NCI-H774 (cell line): Measurements from ENCODE around the gene ZBTB44.
"Not testable (repeated sequence)": the region's sequence is repeated elsewhere in the genome, so short reads cannot be mapped to it uniquely, and the experiment has no call there.

Source experiments
- DNase-seq: peaks from one replicate; lab custom pipeline; 2025; lab: John Stamatoyannopoulos, UW

Gene ZBTB44

GRCh38 chr11:130249371-130249770 is 65.3 kb downstream of the ZBTB44 start:
- DNase-seq, result no peak

DNA sequence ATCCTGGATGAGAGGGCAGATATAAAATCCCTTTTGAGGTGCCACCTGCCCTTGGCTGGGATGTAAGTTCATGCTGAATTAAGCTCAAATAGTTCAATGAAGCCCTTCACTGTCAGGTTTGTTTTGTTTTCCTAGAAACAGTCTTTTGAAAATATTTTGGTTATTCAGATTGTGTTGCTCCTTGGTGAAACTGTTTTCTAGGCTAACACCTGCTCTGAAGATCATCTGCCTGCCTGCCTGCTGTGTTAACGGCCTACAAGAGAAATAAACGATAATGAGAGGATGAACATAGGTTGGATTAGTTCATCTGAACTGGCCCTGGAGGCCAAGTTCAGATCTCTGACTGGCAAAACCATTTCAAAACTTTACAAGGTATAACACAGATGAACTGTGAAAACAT is 67.4 kb downstream of the ZBTB44 start:
- no peak for DNase-seq

- no peak for DNase-seq
Observed at GRCh38 chr11:130246738-130247137, 68.0 kb downstream of the ZBTB44 start.

- no peak for DNase-seq
Observed at GRCh38 chr11:130246270-130246669, 68.4 kb downstream of the ZBTB44 start.

DNA sequence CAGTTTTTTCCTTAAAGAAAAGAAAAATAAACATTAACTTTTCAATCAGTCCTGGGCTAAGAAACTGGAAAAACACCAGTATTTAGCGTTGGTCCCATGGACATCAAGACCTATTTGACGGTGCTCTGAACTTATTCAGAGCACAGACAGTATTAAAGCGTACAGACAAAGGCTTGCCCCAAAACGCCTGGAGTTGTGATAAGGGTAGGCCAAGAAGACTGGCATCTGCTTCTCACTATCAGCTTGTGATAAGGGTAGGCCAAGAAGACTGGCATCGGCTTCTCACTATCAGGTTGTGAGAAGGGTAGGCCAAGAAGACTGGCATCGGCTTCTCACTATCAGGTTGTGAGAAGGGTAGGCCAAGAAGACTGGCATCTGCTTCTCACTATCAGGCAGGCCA is 69.3 kb downstream of the ZBTB44 start:
- not testable (repeated sequence) for DNase-seq

- DNase-seq, result no peak
Observed at GRCh38 chr11:130244848-130245247, 69.9 kb downstream of the ZBTB44 start.

- no peak for DNase-seq
Observed at GRCh38 chr11:130243816-130244215, 70.9 kb downstream of the ZBTB44 start.

DNA sequence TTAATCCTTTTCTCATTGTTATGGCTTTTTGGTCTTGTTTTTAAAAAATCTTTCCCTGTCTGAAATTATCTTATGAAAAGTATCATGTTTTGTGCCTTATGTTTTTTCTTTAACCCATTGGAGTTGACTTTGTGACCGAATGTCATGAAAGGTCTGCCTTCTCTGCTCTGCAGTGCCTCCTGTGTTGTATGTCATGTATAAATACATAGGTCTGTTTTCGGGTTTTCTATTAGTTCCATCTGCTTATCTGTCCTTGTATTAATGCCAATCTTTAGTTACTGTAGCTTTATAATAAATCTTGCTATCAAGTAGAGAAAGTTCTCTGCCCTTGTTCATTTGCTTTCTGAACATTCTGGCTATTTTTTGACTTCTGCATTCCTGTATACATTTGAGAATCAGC is 73.0 kb downstream of the ZBTB44 start:
- DNase-seq, result no peak

DNA sequence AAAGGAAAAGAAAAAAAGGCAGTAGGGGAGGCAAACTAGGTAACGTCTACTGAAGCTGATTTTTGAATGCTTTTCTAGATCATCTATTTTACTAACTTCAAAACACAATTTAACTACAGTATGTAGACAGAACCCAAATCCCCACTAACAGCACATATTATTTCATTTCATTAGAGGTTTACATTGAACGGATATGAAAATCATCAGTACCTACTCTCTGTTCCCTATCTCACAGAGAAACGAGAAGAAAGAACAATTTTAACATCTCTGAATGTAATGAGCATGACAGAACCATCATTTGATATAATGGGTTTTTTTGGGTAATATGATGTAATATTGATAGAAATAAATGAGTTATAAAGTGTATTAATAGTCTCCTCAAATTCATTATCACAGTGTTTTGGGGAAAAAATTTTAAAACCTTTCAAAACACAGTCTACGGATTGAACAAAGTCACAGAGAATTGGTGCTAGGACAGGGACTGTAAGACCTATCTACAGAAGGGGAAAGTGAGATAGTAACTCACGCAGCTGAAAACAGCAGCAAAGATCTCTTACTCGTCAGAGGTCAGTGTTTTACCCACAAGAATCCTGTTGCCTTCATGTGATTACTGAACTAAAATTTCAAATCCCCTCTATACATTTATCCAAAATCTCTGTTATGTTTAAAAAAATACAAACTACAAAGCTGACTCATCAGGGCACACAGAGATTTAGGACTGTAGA is 77.3 kb downstream of the ZBTB44 start:
- no peak for DNase-seq

- DNase-seq, result no peak
Observed at GRCh38 chr11:130234315-130234714, 80.4 kb downstream of the ZBTB44 start.

DNA sequence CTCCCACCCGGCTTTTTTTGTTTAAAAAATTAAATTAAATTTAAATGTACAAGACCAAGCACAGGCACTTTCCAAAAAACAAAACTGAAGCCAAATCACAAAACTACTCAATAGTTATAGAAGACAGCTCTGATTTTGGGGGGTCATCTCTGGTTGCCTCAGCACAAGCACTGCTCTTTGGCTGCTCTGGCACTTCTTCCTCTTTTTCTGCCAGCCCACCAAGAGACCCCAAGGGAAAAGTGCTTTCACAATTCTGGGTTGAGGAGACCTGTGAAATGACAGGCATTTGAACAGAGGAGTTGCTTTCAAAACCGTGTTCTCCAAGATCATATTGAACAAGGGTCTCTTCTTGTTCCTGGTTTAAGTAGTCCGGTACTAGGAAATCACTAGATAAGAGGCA is 80.8 kb downstream of the ZBTB44 start:
- DNase-seq, result not testable (repeated sequence)

- DNase-seq, result not testable (repeated sequence)
Observed at GRCh38 chr11:130233486-130233885, 81.2 kb downstream of the ZBTB44 start.

GRCh38 chr11:130227373-130227772 is 87.3 kb downstream of the ZBTB44 start:
- no peak for DNase-seq

DNA sequence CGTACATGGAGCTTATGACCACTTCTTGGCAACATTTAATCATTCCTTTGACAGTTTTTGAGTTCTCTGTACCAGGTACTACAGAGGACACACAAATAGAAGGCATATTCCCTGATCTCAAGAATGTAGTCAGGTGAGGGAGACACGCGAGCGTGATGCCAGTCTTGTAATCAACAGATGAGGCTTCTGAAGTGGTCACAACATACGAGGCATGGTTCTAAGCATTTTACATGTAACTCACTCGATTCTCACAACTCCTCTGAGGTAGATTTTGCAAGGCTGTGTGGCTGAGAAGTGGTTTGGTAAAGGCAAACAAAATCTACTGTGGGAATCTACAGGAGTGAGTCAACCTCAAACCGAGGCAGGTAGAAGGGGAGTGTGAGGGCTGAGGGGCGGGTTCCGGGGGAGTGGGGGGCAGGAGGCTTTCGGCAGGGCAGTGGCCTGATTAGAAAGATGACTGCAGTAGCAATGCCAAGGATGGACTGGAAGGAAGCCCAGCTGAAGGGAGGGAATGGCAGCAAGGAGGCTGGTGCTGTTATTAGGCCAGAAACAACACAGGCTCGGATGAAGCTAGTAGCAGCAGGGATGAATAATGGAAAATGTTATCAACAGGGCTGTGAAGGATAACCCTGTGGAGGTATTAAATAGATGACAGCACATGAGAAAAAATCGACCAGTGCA is 91.3 kb downstream of the ZBTB44 start:
- DNase-seq, result no peak

GRCh38 chr11:130220311-130221035 is 94.2 kb downstream of the ZBTB44 start:
- DNase-seq, result no peak

GRCh38 chr11:130219148-130219547 is 95.6 kb downstream of the ZBTB44 start:
- DNase-seq, result no peak

DNA sequence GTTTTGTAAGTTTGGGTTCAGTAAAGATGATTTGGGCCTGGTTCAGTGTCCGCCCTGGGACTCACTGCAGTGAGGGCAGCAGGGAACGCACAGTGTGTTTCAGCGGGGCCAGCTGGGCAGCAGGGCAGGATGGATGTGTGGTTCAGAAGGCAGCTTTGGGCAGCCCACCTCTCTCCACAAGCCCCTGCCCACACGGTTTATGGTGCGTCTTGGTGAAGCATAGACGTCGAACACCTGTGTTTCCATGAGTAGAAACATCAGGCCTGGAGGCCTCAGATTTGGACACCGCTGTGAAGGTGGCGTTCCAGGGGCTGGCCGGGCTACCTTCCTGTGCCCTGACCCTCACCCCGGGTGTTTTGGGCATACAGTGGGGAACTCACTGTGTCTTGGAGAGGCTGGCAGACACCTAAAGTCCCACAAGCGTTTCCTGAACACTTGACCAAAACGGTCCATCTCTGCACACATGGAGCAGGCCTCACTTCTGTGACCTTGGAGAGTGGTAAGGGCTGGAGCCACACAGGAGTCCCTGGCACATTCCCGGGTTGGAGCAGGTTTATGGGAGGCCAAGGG is 96.1 kb downstream of the ZBTB44 start:
- DNase-seq, result no peak

DNA sequence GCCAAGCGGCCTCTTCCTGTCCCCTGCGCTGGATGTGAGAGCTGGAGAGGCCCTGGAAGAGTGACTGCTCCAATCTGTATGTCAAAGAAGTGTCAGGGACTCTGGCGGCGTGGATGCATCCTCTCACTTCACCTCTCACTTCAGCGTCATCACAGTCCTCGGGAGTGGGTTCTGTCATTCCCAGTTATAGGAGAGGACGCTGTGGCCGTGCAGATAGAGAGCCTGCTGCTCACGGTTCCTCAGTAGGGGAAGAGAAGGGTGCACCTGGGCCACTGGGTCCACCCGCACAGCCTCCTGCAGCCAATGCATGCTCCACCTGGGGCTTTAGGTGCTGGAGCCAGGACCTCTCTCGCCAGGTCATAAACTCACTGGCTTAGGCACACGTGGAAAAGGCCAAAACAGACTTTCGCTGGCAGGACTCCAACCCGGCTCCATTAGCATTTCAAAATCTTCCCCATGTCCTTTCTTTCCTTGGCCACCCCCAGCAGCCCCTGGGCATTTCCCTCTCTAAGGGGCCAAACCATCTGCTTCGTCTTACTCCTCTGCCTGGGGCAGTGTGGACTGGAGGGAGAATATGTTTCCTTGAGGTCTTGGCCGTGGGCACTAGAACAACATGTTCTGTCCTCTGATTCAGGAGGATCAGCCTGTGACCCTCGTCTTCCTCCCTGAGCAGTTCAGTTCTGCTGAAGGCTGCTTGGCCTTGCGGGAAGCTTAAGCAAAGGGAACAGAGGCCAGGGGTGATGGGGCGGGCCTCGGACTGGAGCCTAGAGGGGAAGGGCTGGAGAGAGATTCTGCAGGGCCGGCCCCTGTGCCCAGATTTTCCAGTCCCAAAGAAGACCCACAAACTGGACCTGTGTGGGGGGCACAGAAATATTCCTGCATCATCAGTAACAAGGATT is 97.3 kb downstream of the ZBTB44 start:
- DNase-seq, result no peak

DNA sequence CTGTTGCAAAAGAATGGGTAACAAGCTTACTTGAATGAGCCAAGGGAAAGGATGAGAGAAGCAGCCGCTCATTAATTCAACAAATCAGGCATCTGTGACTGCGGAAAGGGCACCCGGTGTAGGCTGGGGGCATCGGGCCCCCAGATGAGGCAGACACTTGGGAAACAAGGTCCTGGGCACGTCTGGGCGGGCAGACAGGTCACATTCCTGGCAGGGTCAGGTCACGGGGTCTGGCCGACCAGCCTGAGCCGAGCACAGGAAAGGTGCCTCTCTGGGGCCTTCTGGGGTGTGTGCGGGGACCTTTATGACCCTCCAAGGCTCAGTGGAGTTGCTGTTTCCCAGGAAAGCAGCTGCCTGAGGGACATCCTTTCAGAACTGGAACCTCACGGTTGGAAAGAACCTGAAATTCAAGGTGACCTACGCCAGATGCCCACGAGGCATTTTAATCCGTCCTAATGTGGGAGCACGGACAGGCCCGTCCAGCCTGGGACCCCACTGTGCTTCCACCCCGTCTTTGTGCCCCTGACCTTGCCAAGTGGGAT is 98.1 kb downstream of the ZBTB44 start:
- no peak for DNase-seq

DNA sequence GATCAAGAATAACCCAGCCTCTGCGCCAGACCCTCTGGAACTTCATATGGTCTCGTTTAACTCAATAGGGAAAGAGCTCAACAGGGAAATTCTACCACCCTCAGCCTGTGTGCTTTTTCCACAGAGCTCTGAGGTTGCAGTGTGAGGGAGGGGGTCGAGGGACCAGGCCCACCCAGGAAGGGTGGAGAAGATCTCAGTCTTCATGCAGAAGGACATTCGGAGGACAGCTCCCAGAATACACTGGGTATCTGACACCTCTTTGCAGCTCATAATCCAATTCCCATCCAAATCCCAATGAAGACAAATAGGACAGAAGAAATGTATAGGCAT is 98.5 kb downstream of the ZBTB44 start:
- DNase-seq, result no peak

GRCh38 chr11:130215531-130216220 is 99.0 kb downstream of the ZBTB44 start:
- DNase-seq, result no peak
